Memory B cell (primary cell): Measurements from ENCODE around the gene HIGD2A.

Source experiments
- ATAC-seq: fragments of 150-1000 bp; cut with Tn5 transposase; 2 replicates; pipeline ENCODE4 v1.10.0; 2021; ENCODE audit warnings: low read depth, mild to moderate bottlenecking, moderate library complexity
- DNase-seq, 2 donors: peaks; one replicate each; pipeline ENCODE4 v3.0.0; 2022; ENCODE audit warnings: low spot score in 2 of 2
- H3K27ac Mint-ChIP-seq: one replicate; pipeline ENCODE4 v1.8.0; 2022; ENCODE audit warnings: mild to moderate bottlenecking, moderate library complexity, mixed read lengths
- H3K27me3 Mint-ChIP-seq: one replicate; pipeline ENCODE4 v1.8.0; 2022; ENCODE audit warnings: mixed read lengths
- H3K36me3 Mint-ChIP-seq: one replicate; pipeline ENCODE4 v1.8.0; 2022; ENCODE audit warnings: mild to moderate bottlenecking, mixed read lengths
- H3K4me1 Mint-ChIP-seq: one replicate; pipeline ENCODE4 v1.8.0; 2022; ENCODE audit warnings: mixed read lengths
- H3K4me3 Mint-ChIP-seq: one replicate; pipeline ENCODE4 v1.8.0; 2022; ENCODE audit warnings: mild to moderate bottlenecking, moderate library complexity, mixed read lengths
- H3K9me3 Mint-ChIP-seq: one replicate; pipeline ENCODE4 v1.8.0; 2022; ENCODE audit warnings: mixed read lengths

HIGD2A gene

DNA sequence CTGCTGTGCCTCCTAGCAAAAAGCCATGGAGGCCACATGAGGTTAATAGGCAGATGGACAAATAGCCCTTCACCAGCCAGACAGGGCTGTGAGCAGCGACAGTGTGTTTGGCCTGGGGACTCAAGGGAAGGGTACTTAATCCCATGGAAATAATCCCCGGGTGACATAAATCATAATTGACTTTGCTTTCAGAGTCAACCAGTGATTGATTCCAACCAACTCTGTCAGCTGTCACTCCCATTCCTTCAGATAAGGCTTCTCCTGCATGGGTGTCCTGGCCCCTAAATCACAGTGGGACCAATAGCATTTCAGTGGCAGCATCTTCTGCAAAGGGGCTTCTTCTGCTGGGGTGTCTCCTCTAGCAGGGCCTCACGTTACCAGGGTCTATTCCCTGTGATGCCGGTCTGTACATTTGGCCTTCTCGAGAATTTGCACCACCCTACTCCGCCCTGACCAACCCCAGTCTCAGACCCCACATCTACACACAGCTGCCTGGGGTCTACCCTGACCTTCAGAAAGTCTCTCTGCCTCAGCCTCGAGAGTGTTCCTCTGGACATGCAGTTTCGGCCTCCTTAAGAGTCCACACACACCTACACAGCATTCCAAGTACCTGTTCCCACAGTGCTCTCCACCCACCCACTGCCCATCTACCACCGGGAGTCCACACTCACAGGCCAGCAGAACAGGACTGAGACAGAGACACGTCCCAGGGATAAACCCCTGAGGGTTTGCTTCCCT, 24.1 kb downstream of the HIGD2A start:
- Mint-ChIP-seq H3K27ac (no peak overlapping the region), H3K4me3 (no peak overlapping the region), H3K4me1 (peaks cover 20% of the 10 kb centered on the region), H3K27me3 (no peaks in the 10 kb centered on the region), H3K9me3 (no peaks in the 10 kb centered on the region), H3K36me3 (peaks cover 6% of the 10 kb centered on the region)
- ATAC-seq (no peak), DNase-seq (no peak)

- Mint-ChIP-seq H3K27ac (no peak overlapping the region), H3K9me3 (no peaks in the 10 kb centered on the region), H3K27me3 (no peaks in the 10 kb centered on the region), H3K4me3 (no peak overlapping the region), H3K36me3 (peaks cover 6% of the 10 kb centered on the region), H3K4me1 (peaks cover 20% of the 10 kb centered on the region)
- DNase-seq (no peak), ATAC-seq (no peak)
Measured at GRCh38 chr5:176413255-176413565, 24.7 kb downstream of the HIGD2A start.

- no peaks in the 10 kb centered on the region for H3K27me3 Mint-ChIP-seq
- DNase-seq (no peak), ATAC-seq (no peak)
- no peak overlapping the region for H3K4me3 Mint-ChIP-seq
- H3K36me3 Mint-ChIP-seq = peaks cover 6% of the 10 kb centered on the region
- H3K27ac Mint-ChIP-seq = no peak overlapping the region
- peaks cover 20% of the 10 kb centered on the region for H3K4me1 Mint-ChIP-seq
- no peaks in the 10 kb centered on the region for H3K9me3 Mint-ChIP-seq
Measured at GRCh38 chr5:176413709-176414191, 25.2 kb downstream of the HIGD2A start.

GRCh38 chr5:176414704-176415103, 26.2 kb downstream of the HIGD2A start:
- Mint-ChIP-seq H3K4me1 (peaks cover 20% of the 10 kb centered on the region), H3K27me3 (no peaks in the 10 kb centered on the region), H3K4me3 (no peak overlapping the region), H3K36me3 (peaks cover 6% of the 10 kb centered on the region), H3K27ac (no peak overlapping the region), H3K9me3 (no peaks in the 10 kb centered on the region)
- ATAC-seq (no peak), DNase-seq (no peak)

DNA sequence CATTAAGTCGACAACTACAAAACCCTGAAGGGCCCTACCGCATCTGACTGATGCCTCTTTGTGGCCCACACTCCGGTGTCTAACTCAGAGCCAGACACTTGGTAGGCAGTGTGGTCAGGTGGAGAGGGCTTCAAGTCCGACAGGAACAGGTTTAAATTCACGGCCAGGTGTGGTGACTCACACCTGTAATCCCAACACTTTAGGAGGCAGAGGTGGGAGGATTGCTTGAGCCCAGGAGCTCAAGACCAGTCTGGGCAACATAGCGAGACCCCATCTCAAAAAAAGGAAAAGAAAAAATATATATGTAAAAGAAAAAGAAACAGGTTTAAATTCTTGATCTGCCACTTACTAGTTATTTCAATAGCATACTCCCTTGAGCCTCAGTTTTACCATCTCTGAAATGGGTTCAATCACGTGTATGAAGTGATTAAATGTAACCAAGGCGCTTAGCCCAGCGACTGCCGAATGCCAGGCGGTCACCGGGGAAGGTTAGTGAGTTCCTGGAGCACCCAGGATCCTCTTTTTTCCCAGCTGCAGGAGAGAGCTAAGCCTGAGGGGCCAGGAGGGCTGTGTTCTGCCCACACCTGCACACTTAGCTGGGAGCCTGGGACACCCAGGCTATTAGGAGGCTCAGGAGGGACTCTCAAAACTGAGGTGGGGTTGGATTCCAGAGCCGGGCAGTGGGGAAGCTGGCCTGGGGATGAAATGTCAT, 26.8 kb downstream of the HIGD2A start:
- ATAC-seq = no peak
- peak overlapping the region; percentile 84 for H3K4me3 Mint-ChIP-seq
- peaks cover 20% of the 10 kb centered on the region for H3K4me1 Mint-ChIP-seq
- peak overlapping the region; percentile 35 for H3K27ac Mint-ChIP-seq
- H3K36me3 Mint-ChIP-seq = no peaks in the 10 kb centered on the region
- peak in 1 of 2 donors; percentile 21 for DNase-seq
- no peaks in the 10 kb centered on the region for H3K9me3 Mint-ChIP-seq
- H3K27me3 Mint-ChIP-seq = no peaks in the 10 kb centered on the region

GRCh38 chr5:176415952-176416924, 27.7 kb downstream of the HIGD2A start, which contains the start of gene CLTB:
Gene CLTB (minus strand): TSS chr5:176416539. CDS start chr5:176416363, 176 bp downstream.
- peak within 1 kb of the TSS; percentile 84 for H3K4me3 Mint-ChIP-seq
- H3K27ac Mint-ChIP-seq = peak within 1 kb of the TSS; percentile 35
- H3K27me3 Mint-ChIP-seq = no peaks in the 10 kb centered on the region
- H3K36me3 Mint-ChIP-seq = no peaks in the 10 kb centered on the region
- DNase-seq (peak; percentile 77 to 79), ATAC-seq (peak; percentile 94)
- no peaks in the 10 kb centered on the region for H3K9me3 Mint-ChIP-seq
- peaks cover 20% of the 10 kb centered on the region for H3K4me1 Mint-ChIP-seq

- H3K4me1 Mint-ChIP-seq = peaks cover 20% of the 10 kb centered on the region
- DNase-seq = no peak
- peak overlapping the region; percentile 69 for H3K4me3 Mint-ChIP-seq
- H3K27me3 Mint-ChIP-seq = no peaks in the 10 kb centered on the region
- H3K9me3 Mint-ChIP-seq = no peaks in the 10 kb centered on the region
- no peaks in the 10 kb centered on the region for H3K36me3 Mint-ChIP-seq
- no peak overlapping the region for H3K27ac Mint-ChIP-seq
- ATAC-seq = no peak
Measured at GRCh38 chr5:176416965-176417364, 28.4 kb downstream of the HIGD2A start.

- Mint-ChIP-seq H3K36me3 (no peaks in the 10 kb centered on the region), H3K4me3 (no peak overlapping the region), H3K27ac (no peak overlapping the region), H3K9me3 (no peaks in the 10 kb centered on the region), H3K4me1 (peaks cover 20% of the 10 kb centered on the region), H3K27me3 (peaks cover 1% of the 10 kb centered on the region)
- DNase-seq (no peak), ATAC-seq (no peak)
Measured at GRCh38 chr5:176418251-176418650, 29.7 kb downstream of the HIGD2A start.

DNA sequence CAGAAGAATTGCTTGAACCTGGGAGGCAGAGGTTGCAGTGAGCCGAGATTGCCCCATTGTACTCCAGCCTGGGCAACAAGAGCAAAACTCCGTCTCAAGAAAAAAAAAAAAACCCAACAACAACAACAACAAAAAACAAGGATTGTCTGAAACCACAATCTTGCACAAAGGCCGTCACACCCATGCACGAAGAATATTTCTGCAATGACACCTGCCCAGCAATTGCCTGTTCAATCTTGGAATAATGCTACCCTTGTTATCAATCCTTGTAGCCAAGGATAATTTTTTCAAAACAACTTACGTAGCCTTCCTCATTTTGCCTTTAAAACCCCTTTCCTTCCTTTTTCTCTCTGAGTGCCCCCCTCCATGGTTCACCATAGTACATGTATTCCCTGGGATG, 31.5 kb downstream of the HIGD2A start:
- no peak for DNase-seq
- Mint-ChIP-seq H3K27me3 (peaks cover 1% of the 10 kb centered on the region), H3K27ac (no peak overlapping the region), H3K4me1 (peaks cover 7% of the 10 kb centered on the region), H3K36me3 (no peaks in the 10 kb centered on the region), H3K9me3 (no peaks in the 10 kb centered on the region), H3K4me3 (no peak overlapping the region)
- ATAC-seq = no peak

DNA sequence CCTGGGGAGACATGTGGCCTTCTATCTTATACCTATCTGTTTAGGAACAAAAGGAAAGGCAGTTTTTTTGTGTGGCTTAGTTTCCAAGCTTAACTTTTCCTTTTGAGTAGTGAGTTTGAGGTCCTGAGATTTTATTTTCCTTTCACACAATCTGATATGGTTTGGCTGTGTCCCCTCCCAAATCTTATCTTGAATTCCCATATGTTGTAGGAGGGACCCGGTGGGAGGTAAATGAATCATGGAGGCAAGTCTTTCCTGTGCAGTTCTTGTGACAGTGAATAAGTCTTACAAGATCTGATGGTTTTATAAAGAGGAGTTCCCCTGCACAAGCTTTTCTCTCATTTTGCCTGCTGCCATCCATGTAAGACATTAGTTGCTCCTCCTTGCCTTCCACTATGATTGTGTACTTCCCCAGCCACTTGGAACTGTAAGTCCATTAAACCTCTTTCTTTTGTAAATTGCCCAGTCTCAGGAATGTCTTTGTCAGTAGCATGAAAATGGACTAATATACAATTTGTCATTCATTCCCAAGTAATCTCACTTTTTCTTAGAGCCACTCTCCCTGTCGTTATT, 32.5 kb downstream of the HIGD2A start:
- no peaks in the 10 kb centered on the region for H3K9me3 Mint-ChIP-seq
- no peak overlapping the region for H3K4me3 Mint-ChIP-seq
- H3K27ac Mint-ChIP-seq = no peak overlapping the region
- DNase-seq = no peak
- no peaks in the 10 kb centered on the region for H3K36me3 Mint-ChIP-seq
- peaks cover 1% of the 10 kb centered on the region for H3K27me3 Mint-ChIP-seq
- no peak for ATAC-seq
- H3K4me1 Mint-ChIP-seq = peaks cover 5% of the 10 kb centered on the region

DNA sequence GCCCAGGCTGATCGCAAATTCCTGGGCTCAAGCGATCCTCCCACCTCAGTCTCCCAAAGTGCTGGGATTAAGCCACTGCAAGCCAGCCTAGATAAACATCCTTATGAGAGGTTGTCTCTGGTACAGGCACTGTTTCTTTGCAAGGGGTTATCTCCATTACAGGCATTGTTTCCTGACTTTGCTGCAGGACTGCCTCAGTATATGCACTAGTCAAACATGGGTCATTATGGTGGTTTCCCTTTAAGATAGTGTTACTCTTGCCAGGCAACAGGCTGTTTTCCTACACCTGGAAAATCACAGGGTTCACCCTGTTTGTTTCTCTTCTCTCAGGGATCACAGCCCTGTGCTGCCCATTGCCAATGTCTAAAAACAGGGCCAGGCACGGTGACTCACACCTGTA, 35.6 kb downstream of the HIGD2A start:
- peaks cover 4% of the 10 kb centered on the region for H3K27me3 Mint-ChIP-seq
- H3K27ac Mint-ChIP-seq = no peak overlapping the region
- no peaks in the 10 kb centered on the region for H3K36me3 Mint-ChIP-seq
- no peak overlapping the region for H3K4me3 Mint-ChIP-seq
- ATAC-seq (no peak), DNase-seq (no peak)
- H3K4me1 Mint-ChIP-seq = no peaks in the 10 kb centered on the region
- H3K9me3 Mint-ChIP-seq = no peaks in the 10 kb centered on the region

DNA sequence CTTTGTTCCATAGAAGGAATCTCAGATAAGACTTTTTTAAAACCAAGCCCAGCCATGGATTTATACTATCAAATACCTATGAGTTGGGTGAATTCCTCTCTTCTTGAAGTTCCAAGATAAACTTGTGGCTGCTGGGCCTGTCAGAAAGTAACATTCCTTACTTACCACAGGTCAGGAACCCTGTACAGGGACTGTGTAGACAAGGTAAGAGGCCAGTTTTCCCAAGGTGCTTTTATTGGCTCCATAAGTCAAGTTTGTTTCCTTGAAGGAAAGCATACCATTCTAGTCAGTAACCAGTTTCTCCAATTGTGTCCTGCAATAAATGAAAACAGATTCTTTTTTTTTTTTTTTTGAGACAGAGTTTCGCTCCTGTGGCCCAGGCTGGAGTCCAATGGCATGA, 36.6 kb downstream of the HIGD2A start:
- ATAC-seq = no peak
- no peaks in the 10 kb centered on the region for H3K4me1 Mint-ChIP-seq
- H3K4me3 Mint-ChIP-seq = no peak overlapping the region
- no peak overlapping the region for H3K27ac Mint-ChIP-seq
- no peak for DNase-seq
- H3K27me3 Mint-ChIP-seq = peaks cover 4% of the 10 kb centered on the region
- no peaks in the 10 kb centered on the region for H3K36me3 Mint-ChIP-seq
- no peaks in the 10 kb centered on the region for H3K9me3 Mint-ChIP-seq

GRCh38 chr5:176425791-176426190, 37.2 kb downstream of the HIGD2A start:
- ATAC-seq = no peak

More at GRCh38 chr5:176425791-176426190, 37.2 kb downstream of the HIGD2A start:
- H3K27me3 Mint-ChIP-seq = peaks cover 4% of the 10 kb centered on the region
- H3K4me3 Mint-ChIP-seq = no peak overlapping the region
- H3K27ac Mint-ChIP-seq = no peak overlapping the region
- H3K36me3 Mint-ChIP-seq = no peaks in the 10 kb centered on the region
- no peaks in the 10 kb centered on the region for H3K4me1 Mint-ChIP-seq
- no peaks in the 10 kb centered on the region for H3K9me3 Mint-ChIP-seq
- DNase-seq = no peak
